ENCODE measurements around the gene PER2.
A peak's percentile ranks its signal among the peaks of the same experiment; 100 is the strongest.

PER2 gene

DNA sequence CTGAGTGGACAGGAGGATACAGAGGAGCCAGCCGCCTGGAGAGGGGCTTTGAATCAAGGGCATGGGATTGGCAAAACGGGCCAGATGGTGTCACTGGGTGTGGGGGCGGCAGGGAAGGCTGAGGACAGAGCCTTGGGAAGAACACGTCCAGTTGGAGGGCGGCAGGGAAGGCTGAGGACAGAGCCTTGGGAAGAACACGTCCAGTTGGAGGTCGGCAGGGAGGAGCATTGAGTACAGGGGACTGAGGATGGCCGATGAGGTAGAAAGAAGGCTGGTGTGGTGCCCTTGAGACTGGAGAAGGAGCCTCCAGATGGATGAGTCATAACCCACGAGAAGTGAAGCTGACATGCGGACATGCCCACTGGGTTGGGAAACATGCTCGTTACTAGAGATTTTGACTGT, 53.1 kb downstream of the PER2 start:
- DNase-seq (ENCODE audit: low read depth), result no peak
- no peak overlapping the region for H3K4me3 ChIP-seq (ENCODE audit: low read depth, low read length)
- TF ChIP-seq, protein P1, sequence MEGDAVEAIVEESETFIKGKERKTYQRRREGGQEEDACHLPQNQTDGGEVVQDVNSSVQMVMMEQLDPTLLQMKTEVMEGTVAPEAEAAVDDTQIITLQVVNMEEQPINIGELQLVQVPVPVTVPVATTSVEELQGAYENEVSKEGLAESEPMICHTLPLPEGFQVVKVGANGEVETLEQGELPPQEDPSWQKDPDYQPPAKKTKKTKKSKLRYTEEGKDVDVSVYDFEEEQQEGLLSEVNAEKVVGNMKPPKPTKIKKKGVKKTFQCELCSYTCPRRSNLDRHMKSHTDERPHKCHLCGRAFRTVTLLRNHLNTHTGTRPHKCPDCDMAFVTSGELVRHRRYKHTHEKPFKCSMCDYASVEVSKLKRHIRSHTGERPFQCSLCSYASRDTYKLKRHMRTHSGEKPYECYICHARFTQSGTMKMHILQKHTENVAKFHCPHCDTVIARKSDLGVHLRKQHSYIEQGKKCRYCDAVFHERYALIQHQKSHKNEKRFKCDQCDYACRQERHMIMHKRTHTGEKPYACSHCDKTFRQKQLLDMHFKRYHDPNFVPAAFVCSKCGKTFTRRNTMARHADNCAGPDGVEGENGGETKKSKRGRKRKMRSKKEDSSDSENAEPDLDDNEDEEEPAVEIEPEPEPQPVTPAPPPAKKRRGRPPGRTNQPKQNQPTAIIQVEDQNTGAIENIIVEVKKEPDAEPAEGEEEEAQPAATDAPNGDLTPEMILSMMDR (IDR thresholded peaks at IDR 0.05; ENCODE audit: low read depth, low read length, missing control alignments), result no peak

DNA sequence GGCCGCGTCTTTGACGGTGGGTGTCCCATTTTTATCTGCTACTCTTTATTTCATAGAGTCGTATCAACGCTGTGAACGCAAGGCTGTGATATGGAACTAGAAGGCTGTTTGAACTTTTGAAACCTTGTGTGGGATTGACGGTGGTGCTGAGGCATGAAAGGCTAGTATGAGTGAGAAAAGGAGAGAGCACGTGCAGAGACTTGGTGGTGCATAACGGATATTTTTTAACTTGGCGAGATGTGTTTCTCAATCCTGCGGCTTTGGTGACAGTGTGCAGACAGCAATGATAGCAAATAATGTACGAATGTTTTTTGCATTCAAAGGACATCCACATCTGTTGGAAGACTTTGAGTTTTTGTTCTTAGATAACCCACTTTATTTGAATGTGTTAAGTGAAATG, 54.8 kb downstream of the PER2 start:
- no peak for DNase-seq (ENCODE audit: low read depth)
- H3K4me3 ChIP-seq (ENCODE audit: low read depth, low read length), result no peak overlapping the region
- TF ChIP-seq, protein P1 (IDR thresholded peaks at IDR 0.05; ENCODE audit: low read depth, low read length, missing control alignments), result no peak

DNA sequence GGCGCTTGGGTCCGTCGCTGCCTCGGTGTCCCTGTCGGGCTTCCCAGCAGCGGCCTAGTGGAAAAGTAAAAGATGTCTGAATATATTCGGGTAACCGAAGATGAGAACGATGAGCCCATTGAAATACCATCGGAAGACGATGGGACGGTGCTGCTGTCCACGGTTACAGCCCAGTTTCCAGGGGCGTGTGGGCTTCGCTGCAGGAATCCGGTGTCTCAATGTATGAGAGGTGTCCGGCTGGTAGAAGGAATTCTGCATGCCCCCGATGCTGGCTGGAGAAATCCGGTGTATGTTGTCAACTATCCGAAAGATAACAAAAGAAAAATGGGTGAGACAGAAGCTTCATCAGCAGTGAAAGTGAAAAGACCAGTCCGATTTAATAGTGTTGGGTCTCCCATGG, 56.6 kb downstream of the PER2 start:
- DNase-seq (ENCODE audit: low read depth), result no peak
- TF ChIP-seq, protein P1 (IDR thresholded peaks at IDR 0.05; ENCODE audit: low read depth, low read length, missing control alignments), result no peak
- H3K4me3 ChIP-seq (ENCODE audit: low read depth, low read length), result no peak overlapping the region

DNA sequence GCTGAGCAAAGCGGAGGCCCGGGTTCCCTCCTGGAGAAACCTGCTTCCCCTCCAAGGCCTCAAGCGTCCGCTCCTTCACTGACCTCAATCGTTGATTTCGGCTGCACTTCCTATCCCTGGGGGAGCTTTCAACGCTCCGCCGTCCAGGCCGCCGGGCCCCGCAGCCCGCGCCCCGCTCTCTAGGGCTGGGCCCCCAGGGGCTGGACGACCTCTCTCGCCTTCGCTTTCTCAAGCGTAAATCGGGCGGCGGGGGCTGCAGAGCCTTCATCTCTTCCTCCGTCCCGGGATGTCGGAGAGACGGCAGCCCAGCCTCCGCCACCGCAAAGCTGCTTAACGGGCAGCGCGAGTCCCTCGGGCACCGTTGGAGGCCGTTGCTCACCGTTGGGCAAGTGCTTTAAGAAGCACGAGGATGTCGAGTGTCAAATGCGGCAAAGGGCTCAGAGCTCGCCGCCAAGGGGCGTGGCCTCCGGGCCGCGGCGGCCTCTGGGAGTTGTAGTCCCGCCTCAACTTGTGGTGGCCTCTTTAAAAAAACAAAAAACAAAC, 57.1 kb downstream of the PER2 start:
- DNase-seq (ENCODE audit: low read depth), result no peak
- peak overlapping the region; percentile 41 for H3K4me3 ChIP-seq (ENCODE audit: low read depth, low read length)
- TF ChIP-seq, protein P1 (IDR thresholded peaks at IDR 0.05; ENCODE audit: low read depth, low read length, missing control alignments), result no peak

DNA sequence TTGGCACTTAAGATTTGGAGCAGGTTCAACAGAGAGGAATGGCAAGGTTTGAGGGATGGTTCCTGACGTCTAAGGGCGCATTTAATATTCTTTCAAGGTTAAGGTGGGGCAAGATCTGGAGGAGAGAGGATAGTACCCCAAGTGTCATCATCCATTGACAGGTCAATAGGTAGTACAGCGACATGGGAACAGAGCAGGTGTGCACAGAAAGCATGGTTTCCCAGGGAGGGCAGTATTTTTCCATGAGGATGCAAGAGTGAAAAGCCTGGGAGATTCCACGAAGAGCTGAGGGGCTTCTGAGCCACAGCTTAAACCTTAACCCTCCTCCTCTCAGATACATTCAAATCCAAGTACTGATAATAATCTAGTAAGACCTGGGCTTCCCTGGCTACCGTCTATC, 57.7 kb downstream of the PER2 start:
- no peak overlapping the region for H3K4me3 ChIP-seq (ENCODE audit: low read depth, low read length)
- TF ChIP-seq, protein P1 (IDR thresholded peaks at IDR 0.05; ENCODE audit: low read depth, low read length, missing control alignments), result no peak

DNA sequence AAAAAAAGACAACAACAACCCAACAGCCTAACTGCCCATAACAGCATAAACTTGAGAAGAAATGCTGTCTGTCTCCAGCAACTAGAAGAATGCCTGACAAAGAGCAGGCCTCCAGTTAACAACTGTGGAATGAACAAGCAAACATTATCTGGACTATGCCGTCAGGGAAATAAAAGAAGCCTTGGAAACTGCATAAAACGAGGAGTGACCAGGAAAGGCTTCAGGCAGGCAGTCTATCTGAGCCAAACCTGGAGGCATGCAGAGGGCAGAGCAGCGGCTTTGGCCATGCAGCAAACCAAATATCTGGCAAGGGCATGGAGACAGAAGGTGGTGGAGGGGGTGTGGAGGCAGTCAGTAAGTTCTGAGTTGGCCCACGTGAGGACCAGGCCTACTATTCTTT, 59.7 kb downstream of the PER2 start:
- DNase-seq (ENCODE audit: low read depth), result no peak

More for the DNA sequence above, 57.7 kb downstream of the PER2 start:
- DNase-seq (ENCODE audit: low read depth), result no peak

DNA sequence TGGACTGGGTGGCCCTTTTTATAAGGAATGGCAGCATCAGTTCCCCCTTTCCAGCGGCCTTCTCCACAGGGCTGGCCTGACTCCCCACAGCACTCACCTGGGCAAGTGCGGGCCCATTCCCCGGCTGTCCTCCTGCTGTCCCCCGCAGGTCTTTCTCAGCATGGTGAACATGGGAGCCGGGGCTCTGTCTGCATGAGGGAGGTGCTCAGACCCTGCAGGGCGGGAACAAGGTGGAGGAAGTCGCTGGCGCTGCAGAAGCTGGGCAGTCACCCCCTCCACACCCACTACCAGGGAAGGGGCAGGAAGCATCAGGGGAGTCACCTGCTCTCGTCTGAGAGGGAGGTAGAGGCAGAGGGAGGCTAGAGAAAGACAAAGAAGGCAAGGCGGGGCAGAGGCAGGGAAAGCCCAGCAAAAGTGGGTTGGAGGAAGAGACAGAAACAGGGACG, 60.8 kb downstream of the PER2 start:
- no peak overlapping the region for H3K4me3 ChIP-seq (ENCODE audit: low read depth, low read length)
- TF ChIP-seq, protein P1 (IDR thresholded peaks at IDR 0.05; ENCODE audit: low read depth, low read length, missing control alignments), result no peak
- no peak for DNase-seq (ENCODE audit: low read depth)

More for the DNA sequence above, 59.7 kb downstream of the PER2 start:
- H3K4me3 ChIP-seq (ENCODE audit: low read depth, low read length), result no peak overlapping the region
- TF ChIP-seq, protein P1 (IDR thresholded peaks at IDR 0.05; ENCODE audit: low read depth, low read length, missing control alignments), result no peak

Measured in GM12864 (cell line).